ENCODE measurements around the gene TMEM150B.

Gene TMEM150B

GRCh38 chr19:55366790-55367189 lies 41.6 kb upstream of the TMEM150B start:
- no peaks in the 10 kb centered on the region for H3K36me3 ChIP-seq (ENCODE audit: control insufficient read depth in 5 of 5, insufficient read depth in 5 of 5, low read length in 5 of 5)
- H3K4me1 ChIP-seq (ENCODE audit: control insufficient read depth in 5 of 5, insufficient read depth in 5 of 5, low read length in 5 of 5): peaks cover 0 to 12% (median 8%) of the 10 kb centered on the region in 5 donors
- no peak overlapping the region for H3K9ac ChIP-seq (ENCODE audit: low read length in 5 of 5)
- no peak overlapping the region for H3K27ac ChIP-seq (ENCODE audit: low read depth, low read length)
- no peaks in the 10 kb centered on the region for H3K9me3 ChIP-seq (ENCODE audit: control insufficient read depth in 5 of 5, low read length in 5 of 5)
- no peak overlapping the region for H3K4me3 ChIP-seq (ENCODE audit: low read depth in 1 of 5, low read length in 5 of 5)
- H3K27me3 ChIP-seq (ENCODE audit: control insufficient read depth in 5 of 5, insufficient read depth in 4 of 5, low read length in 5 of 5): peaks cover 21 to 40% (median 27%) of the 10 kb centered on the region in 5 donors

- no peak overlapping the region for H3K4me3 ChIP-seq (ENCODE audit: low read depth in 1 of 5, low read length in 5 of 5)
- no peaks in the 10 kb centered on the region for H3K36me3 ChIP-seq (ENCODE audit: control insufficient read depth in 5 of 5, insufficient read depth in 5 of 5, low read length in 5 of 5)
- no peak overlapping the region for H3K27ac ChIP-seq (ENCODE audit: low read depth, low read length)
- peaks cover 0 to 12% (median 8%) of the 10 kb centered on the region in 5 donors for H3K4me1 ChIP-seq (ENCODE audit: control insufficient read depth in 5 of 5, insufficient read depth in 5 of 5, low read length in 5 of 5)
- H3K9ac ChIP-seq (ENCODE audit: low read length in 5 of 5): no peak overlapping the region
- H3K9me3 ChIP-seq (ENCODE audit: control insufficient read depth in 5 of 5, low read length in 5 of 5): no peaks in the 10 kb centered on the region
- H3K27me3 ChIP-seq (ENCODE audit: control insufficient read depth in 5 of 5, insufficient read depth in 4 of 5, low read length in 5 of 5): peaks cover 20 to 35% (median 25%) of the 10 kb centered on the region in 5 donors
Observed at GRCh38 chr19:55365964-55366363, 40.8 kb upstream of the TMEM150B start.

GRCh38 chr19:55365245-55365644 lies 40.1 kb upstream of the TMEM150B start:
- no peak overlapping the region for H3K4me3 ChIP-seq (ENCODE audit: low read depth in 1 of 5, low read length in 5 of 5)
- H3K4me1 ChIP-seq (ENCODE audit: control insufficient read depth in 5 of 5, insufficient read depth in 5 of 5, low read length in 5 of 5): peaks cover 0 to 12% (median 8%) of the 10 kb centered on the region in 5 donors
- H3K36me3 ChIP-seq (ENCODE audit: control insufficient read depth in 5 of 5, insufficient read depth in 5 of 5, low read length in 5 of 5): no peaks in the 10 kb centered on the region
- H3K9ac ChIP-seq (ENCODE audit: low read length in 5 of 5): no peak overlapping the region
- H3K27me3 ChIP-seq (ENCODE audit: control insufficient read depth in 5 of 5, insufficient read depth in 4 of 5, low read length in 5 of 5): peaks cover 16 to 30% (median 20%) of the 10 kb centered on the region in 5 donors
- H3K9me3 ChIP-seq (ENCODE audit: control insufficient read depth in 5 of 5, low read length in 5 of 5): no peaks in the 10 kb centered on the region
- no peak overlapping the region for H3K27ac ChIP-seq (ENCODE audit: low read depth, low read length)

- Histone ChIP-seq H3K4me3 (ENCODE audit: low read depth in 1 of 5, low read length in 5 of 5) (no peak within 1 kb of the TSS), H3K36me3 (ENCODE audit: control insufficient read depth in 5 of 5, insufficient read depth in 5 of 5, low read length in 5 of 5) (no peaks in the 10 kb centered on the region), H3K27ac (ENCODE audit: low read depth, low read length) (no peak within 1 kb of the TSS), H3K27me3 (ENCODE audit: control insufficient read depth in 5 of 5, insufficient read depth in 4 of 5, low read length in 5 of 5) (peaks cover 3 to 13% (median 5%) of the 10 kb centered on the region in 5 donors), H3K4me1 (ENCODE audit: control insufficient read depth in 5 of 5, insufficient read depth in 5 of 5, low read length in 5 of 5) (no peaks in the 10 kb centered on the region), H3K9ac (ENCODE audit: low read length in 5 of 5) (no peak within 1 kb of the TSS), H3K9me3 (ENCODE audit: control insufficient read depth in 5 of 5, low read length in 5 of 5) (no peaks in the 10 kb centered on the region)
Observed at GRCh38 chr19:55362990-55363716, 38.0 kb upstream of the TMEM150B start, which contains the start of gene GARIN5B. TSS of gene GARIN5B (minus strand) at chr19:55363260. CDS start at chr19:55363066, 194 bp downstream.

DNA sequence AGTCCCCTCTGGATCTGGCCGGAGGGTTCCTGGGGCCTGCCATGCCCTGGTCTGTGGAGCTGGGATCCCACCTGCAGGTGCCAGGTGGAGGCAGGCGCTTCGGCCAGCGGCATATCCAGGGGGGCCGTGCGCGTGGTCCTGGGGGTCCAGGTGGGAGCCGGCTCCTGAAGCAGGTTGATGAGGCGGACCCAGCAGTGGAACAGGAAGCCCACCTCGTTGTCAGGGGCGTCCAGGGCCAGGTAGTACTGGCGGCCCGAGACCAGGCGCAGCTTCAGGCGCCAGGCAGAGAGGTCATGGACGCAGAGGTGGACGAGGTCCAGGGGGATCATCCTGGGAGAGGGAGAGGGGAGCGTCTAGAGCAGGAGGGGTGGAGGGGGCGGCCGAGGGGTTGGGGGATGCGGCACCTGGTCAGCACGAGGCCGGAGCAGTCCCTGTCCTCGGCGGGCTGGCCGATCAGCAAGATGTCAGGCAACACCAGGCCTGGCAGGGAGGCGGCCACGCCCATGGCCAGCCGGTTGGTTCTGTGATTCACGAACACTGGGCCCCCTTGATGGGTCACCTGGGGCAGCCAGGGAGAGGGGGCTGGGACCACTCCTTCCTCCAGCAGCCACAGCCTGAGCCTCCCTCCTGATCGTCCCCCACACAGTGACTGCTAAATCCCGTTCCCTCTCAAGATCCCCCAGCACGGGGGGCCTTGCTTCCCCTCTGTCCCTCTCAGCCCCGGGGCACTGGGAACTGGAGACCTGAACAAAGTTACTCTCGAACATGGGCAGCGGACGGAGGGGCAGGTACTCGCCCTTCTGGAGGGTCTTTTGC lies 37.2 kb upstream of the TMEM150B start:
- Histone ChIP-seq H3K9me3 (ENCODE audit: control insufficient read depth in 5 of 5, low read length in 5 of 5) (no peaks in the 10 kb centered on the region), H3K27me3 (ENCODE audit: control insufficient read depth in 5 of 5, insufficient read depth in 4 of 5, low read length in 5 of 5) (peaks cover 0 to 9% (median 1%) of the 10 kb centered on the region in 5 donors), H3K9ac (ENCODE audit: low read length in 5 of 5) (no peak overlapping the region), H3K4me1 (ENCODE audit: control insufficient read depth in 5 of 5, insufficient read depth in 5 of 5, low read length in 5 of 5) (no peaks in the 10 kb centered on the region), H3K4me3 (ENCODE audit: low read depth in 1 of 5, low read length in 5 of 5) (no peak overlapping the region), H3K27ac (ENCODE audit: low read depth, low read length) (no peak overlapping the region), H3K36me3 (ENCODE audit: control insufficient read depth in 5 of 5, insufficient read depth in 5 of 5, low read length in 5 of 5) (no peaks in the 10 kb centered on the region)

DNA sequence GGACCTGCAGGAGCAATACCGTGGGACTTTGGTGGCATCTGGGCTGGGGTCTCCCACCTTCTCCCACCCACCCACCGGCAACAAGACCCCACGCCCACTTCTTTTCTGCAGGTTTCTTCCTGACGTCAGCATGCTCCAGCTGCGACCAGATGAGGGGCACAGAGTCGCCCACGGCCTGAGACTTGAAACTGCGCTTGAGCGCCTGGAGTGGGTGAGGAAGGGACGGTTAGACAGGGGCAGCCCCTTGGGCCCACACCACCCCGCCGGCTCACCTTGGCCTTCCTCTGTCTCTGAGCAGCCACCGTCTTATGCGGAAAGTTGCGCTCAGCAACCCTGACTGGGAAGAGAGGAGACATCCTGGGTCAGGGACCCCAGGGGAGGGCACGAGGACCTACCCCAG lies 35.8 kb upstream of the TMEM150B start:
- Histone ChIP-seq H3K27me3 (ENCODE audit: control insufficient read depth in 5 of 5, insufficient read depth in 4 of 5, low read length in 5 of 5) (peaks cover 0 to 11% (median 6%) of the 10 kb centered on the region in 5 donors), H3K9ac (ENCODE audit: low read length in 5 of 5) (no peak overlapping the region), H3K9me3 (ENCODE audit: control insufficient read depth in 5 of 5, low read length in 5 of 5) (no peaks in the 10 kb centered on the region), H3K27ac (ENCODE audit: low read depth, low read length) (no peak overlapping the region), H3K36me3 (ENCODE audit: control insufficient read depth in 5 of 5, insufficient read depth in 5 of 5, low read length in 5 of 5) (no peaks in the 10 kb centered on the region), H3K4me3 (ENCODE audit: low read depth in 1 of 5, low read length in 5 of 5) (no peak overlapping the region), H3K4me1 (ENCODE audit: control insufficient read depth in 5 of 5, insufficient read depth in 5 of 5, low read length in 5 of 5) (no peaks in the 10 kb centered on the region)

- no peak overlapping the region for H3K4me3 ChIP-seq (ENCODE audit: low read depth in 1 of 5, low read length in 5 of 5)
- peaks cover 0 to 16% (median 13%) of the 10 kb centered on the region in 5 donors for H3K27me3 ChIP-seq (ENCODE audit: control insufficient read depth in 5 of 5, insufficient read depth in 4 of 5, low read length in 5 of 5)
- no peaks in the 10 kb centered on the region for H3K4me1 ChIP-seq (ENCODE audit: control insufficient read depth in 5 of 5, insufficient read depth in 5 of 5, low read length in 5 of 5)
- H3K27ac ChIP-seq (ENCODE audit: low read depth, low read length): no peak overlapping the region
- H3K9ac ChIP-seq (ENCODE audit: low read length in 5 of 5): no peak overlapping the region
- no peaks in the 10 kb centered on the region for H3K9me3 ChIP-seq (ENCODE audit: control insufficient read depth in 5 of 5, low read length in 5 of 5)
- no peaks in the 10 kb centered on the region for H3K36me3 ChIP-seq (ENCODE audit: control insufficient read depth in 5 of 5, insufficient read depth in 5 of 5, low read length in 5 of 5)
Observed at GRCh38 chr19:55358943-55359908, 34.1 kb upstream of the TMEM150B start.

GRCh38 chr19:55358493-55358892 lies 33.4 kb upstream of the TMEM150B start:
- Histone ChIP-seq H3K27ac (ENCODE audit: low read depth, low read length) (no peak overlapping the region), H3K9me3 (ENCODE audit: control insufficient read depth in 5 of 5, low read length in 5 of 5) (no peaks in the 10 kb centered on the region), H3K36me3 (ENCODE audit: control insufficient read depth in 5 of 5, insufficient read depth in 5 of 5, low read length in 5 of 5) (no peaks in the 10 kb centered on the region), H3K9ac (ENCODE audit: low read length in 5 of 5) (no peak overlapping the region), H3K4me3 (ENCODE audit: low read depth in 1 of 5, low read length in 5 of 5) (no peak overlapping the region), H3K4me1 (ENCODE audit: control insufficient read depth in 5 of 5, insufficient read depth in 5 of 5, low read length in 5 of 5) (peaks cover 0 to 5% (median 4%) of the 10 kb centered on the region in 5 donors), H3K27me3 (ENCODE audit: control insufficient read depth in 5 of 5, insufficient read depth in 4 of 5, low read length in 5 of 5) (peaks cover 4 to 23% (median 16%) of the 10 kb centered on the region in 5 donors)

DNA sequence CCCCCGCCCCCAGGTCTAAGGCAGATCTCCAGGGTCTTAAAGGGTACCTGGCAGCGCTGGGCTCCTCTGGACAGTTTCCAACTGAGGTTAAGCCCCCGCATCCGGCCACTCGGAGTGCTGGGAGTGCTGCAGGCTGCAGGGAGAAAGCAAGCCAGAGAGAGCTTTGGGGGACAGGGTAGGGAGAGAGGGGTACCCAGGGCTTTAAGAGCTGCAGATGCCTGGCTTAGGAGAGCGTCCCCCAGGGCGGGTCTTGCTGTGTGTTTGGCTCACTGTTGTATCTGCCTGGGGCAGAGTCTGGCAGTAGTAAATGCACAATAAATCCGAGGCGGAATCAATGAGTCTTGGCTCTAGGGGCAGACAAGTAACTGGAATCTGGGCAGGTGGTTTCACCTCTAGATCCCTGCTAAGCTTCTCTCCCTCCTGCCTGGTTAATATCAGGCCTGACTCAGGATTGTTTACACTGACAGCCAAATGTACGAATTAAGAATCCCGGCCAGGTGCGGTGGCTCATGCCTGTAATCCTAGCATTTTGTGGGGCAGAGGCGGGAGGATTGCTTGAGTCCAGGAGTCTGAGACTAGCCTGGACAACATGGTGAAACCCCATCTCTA lies 30.2 kb upstream of the TMEM150B start:
- Histone ChIP-seq H3K4me3 (ENCODE audit: low read depth in 1 of 5, low read length in 5 of 5) (no peak overlapping the region), H3K9ac (ENCODE audit: low read length in 5 of 5) (no peak overlapping the region), H3K27ac (ENCODE audit: low read depth, low read length) (no peak overlapping the region), H3K4me1 (ENCODE audit: control insufficient read depth in 5 of 5, insufficient read depth in 5 of 5, low read length in 5 of 5) (peaks cover 0 to 10% (median 9%) of the 10 kb centered on the region in 5 donors), H3K27me3 (ENCODE audit: control insufficient read depth in 5 of 5, insufficient read depth in 4 of 5, low read length in 5 of 5) (peaks cover 26 to 48% (median 40%) of the 10 kb centered on the region in 5 donors), H3K36me3 (ENCODE audit: control insufficient read depth in 5 of 5, insufficient read depth in 5 of 5, low read length in 5 of 5) (no peaks in the 10 kb centered on the region), H3K9me3 (ENCODE audit: control insufficient read depth in 5 of 5, low read length in 5 of 5) (no peaks in the 10 kb centered on the region)
